ENCODE measurements around the gene CASP8.

GRCh38 chr2:201269764-201270163, 9.4 kb downstream of the CASP8 start:
- TF ChIP-seq CTCF (IDR thresholded peaks at IDR 0.05; ENCODE audit: poor library complexity) (no peak), EZH2 (IDR thresholded peaks at IDR 0.05; ENCODE audit: borderline replicate concordance) (no peak)

Data from hepatocyte (in vitro differentiated cells).